Thyroid gland (tissue), 4 donors: ENCODE measurements around the gene PARL. TPM values are rescaled to one million over a fixed set of nuclear protein-coding genes. Genes with fewer than 3 reads are reported as not detected.

Experiments used
- DNase-seq, 2 donors: peaks; one replicate each; pipeline ENCODE4 v3.0.0-alpha.2; 2019
- H3K27ac ChIP-seq, 3 donors: fragments of 200-600 bp; sonication (generic); 1 replicate in 2 of 3; 2 replicates in 1 of 3; pipeline ENCODE4 v1.5.1; 2016 to 2019; ENCODE audit warnings: mild to moderate bottlenecking in 1 of 3, moderate library complexity in 1 of 3
- H3K27me3 ChIP-seq: fragments of 200-600 bp; sonication (generic); one replicate; pipeline ENCODE4 v1.5.1; 2019
- H3K36me3 ChIP-seq, 2 donors: fragments of 200-600 bp; sonication (generic); one replicate each; pipeline ENCODE4 v1.5.1; 2016 to 2019
- H3K4me1 ChIP-seq, 2 donors: fragments of 200-600 bp; sonication (generic); one replicate each; pipeline ENCODE4 v1.5.1; 2017 to 2019
- H3K4me3 ChIP-seq, 3 donors: fragments of 200-600 bp; sonication (generic); replicated peaks in 1 of 3; 1 replicate in 2 of 3; 2 replicates in 1 of 3; pipeline ENCODE4 v1.5.1; 2016; ENCODE audit warnings: mild to moderate bottlenecking in 1 of 3
- H3K9me3 ChIP-seq: fragments of 200-600 bp; sonication (generic); one replicate; pipeline ENCODE4 v1.5.1; 2017
- POLR2A ChIP-seq, 2 donors: fragments of 450-650 bp; IDR thresholded peaks; one replicate each; pipeline ENCODE4 v1.6.1; 2017; ENCODE audit warnings: antibody characterized with exemption in 2 of 2, mild to moderate bottlenecking in 2 of 2, moderate library complexity in 1 of 2
- WGBS, 2 donors: methylation state at CpG; one replicate each; pipeline ENCODE4 v1.1.5; 2017; 5-methylcytosine and 5-hydroxymethylcytosine counted together
- intact Hi-C: fragments of 100-400 bp; cut with DNase I; formaldehyde crosslinking; loops from one replicate; pipeline ENCODE4 v1.15.1; 2023
- total RNA-seq, 4 donors: library from RNA; depleted of rRNA; stranded (reverse); fragments of >200 nt; gene quantifications; one replicate each; pipeline ENCODE4 v1.2.3, GENCODE V29; 2016
- TF ChIP-seq, protein P1 (sequence below), 6 experiments: fragments of 200-600 bp in 3 of 6; fragments of 450-650 bp in 3 of 6; sonication (generic) in 3 of 6; IDR thresholded peaks; one replicate each; pipeline ENCODE4 v1.5.1; 2016 to 2019; ENCODE audit warnings: antibody characterized with exemption in 6 of 6, mild to moderate bottlenecking in 2 of 6, inconsistent platforms in 1 of 6, moderate library complexity in 1 of 6

The PARL gene
- total RNA-seq, 4 donors from 2014 or later = 33.8 to 52.0 (median 42.6) TPM

DNA sequence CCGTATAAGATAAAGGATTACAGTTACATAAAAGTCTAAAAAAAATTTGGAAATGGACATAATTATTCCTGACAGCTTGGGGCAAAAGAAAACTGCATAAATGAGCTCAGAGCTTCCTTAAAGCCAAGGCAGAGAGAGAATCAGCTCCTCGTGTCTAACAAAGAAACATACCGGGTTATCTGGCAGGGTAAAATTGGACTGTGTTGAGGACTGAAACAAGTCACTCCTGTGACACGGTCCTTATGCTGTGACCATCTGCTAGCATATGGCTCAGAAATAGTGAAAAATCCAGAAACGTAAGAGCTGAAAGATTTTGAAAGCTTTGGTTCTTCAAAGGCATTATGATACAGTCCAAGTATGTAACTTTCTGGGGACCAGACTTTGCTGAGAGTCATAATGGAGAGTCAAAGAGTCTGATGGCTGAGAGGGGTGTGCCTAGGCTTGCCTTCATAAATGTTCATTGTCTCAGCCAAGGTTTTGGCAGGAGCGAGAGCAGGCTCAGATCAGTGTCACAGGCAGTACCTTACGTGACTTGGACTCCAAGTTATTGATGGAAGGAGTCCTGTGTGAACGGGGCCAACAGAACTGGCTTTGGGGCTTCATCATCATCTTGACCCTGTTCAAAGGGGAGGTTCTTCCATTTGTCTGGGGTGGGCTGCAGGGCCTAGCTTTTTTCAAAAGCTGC, 71.8 kb downstream of the PARL start:
- intact Hi-C loops = no loop called here
- H3K27me3 ChIP-seq = no peaks in the 10 kb centered on the region
- H3K9me3 ChIP-seq = no peaks in the 10 kb centered on the region
- no peak overlapping the region for H3K27ac ChIP-seq
- no peak overlapping the region for H3K4me3 ChIP-seq
- H3K36me3 ChIP-seq = peaks cover 33 to 36% of the 10 kb centered on the region in 2 donors
- WGBS, 2 donors = 87 to 91% methylated on average over 8 of the region's 8 CpGs
- H3K4me1 ChIP-seq = peaks cover 0 to 3% of the 10 kb centered on the region in 2 donors
- TF ChIP-seq, protein P1, sequence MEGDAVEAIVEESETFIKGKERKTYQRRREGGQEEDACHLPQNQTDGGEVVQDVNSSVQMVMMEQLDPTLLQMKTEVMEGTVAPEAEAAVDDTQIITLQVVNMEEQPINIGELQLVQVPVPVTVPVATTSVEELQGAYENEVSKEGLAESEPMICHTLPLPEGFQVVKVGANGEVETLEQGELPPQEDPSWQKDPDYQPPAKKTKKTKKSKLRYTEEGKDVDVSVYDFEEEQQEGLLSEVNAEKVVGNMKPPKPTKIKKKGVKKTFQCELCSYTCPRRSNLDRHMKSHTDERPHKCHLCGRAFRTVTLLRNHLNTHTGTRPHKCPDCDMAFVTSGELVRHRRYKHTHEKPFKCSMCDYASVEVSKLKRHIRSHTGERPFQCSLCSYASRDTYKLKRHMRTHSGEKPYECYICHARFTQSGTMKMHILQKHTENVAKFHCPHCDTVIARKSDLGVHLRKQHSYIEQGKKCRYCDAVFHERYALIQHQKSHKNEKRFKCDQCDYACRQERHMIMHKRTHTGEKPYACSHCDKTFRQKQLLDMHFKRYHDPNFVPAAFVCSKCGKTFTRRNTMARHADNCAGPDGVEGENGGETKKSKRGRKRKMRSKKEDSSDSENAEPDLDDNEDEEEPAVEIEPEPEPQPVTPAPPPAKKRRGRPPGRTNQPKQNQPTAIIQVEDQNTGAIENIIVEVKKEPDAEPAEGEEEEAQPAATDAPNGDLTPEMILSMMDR (IDR thresholded peaks at IDR 0.05) = no peak
- TF ChIP-seq POLR2A (IDR thresholded peaks at IDR 0.05) = no peak
- no peak for DNase-seq

GRCh38 chr3:183811638-183812037, 73.0 kb downstream of the PARL start:
- Histone ChIP-seq H3K4me3 (no peak overlapping the region), H3K36me3 (peaks cover 45 to 48% of the 10 kb centered on the region in 2 donors), H3K9me3 (no peaks in the 10 kb centered on the region), H3K4me1 (peaks cover 0 to 3% of the 10 kb centered on the region in 2 donors), H3K27me3 (no peaks in the 10 kb centered on the region), H3K27ac (no peak overlapping the region)
- intact Hi-C loops = no loop called here
- TF ChIP-seq POLR2A (IDR thresholded peaks at IDR 0.05) = no peak
- TF ChIP-seq, protein P1 (IDR thresholded peaks at IDR 0.05) = no peak
- DNase-seq = no peak
- WGBS, 2 donors = 95 to 97% methylated on average over 11 of the region's 11 CpGs

DNA sequence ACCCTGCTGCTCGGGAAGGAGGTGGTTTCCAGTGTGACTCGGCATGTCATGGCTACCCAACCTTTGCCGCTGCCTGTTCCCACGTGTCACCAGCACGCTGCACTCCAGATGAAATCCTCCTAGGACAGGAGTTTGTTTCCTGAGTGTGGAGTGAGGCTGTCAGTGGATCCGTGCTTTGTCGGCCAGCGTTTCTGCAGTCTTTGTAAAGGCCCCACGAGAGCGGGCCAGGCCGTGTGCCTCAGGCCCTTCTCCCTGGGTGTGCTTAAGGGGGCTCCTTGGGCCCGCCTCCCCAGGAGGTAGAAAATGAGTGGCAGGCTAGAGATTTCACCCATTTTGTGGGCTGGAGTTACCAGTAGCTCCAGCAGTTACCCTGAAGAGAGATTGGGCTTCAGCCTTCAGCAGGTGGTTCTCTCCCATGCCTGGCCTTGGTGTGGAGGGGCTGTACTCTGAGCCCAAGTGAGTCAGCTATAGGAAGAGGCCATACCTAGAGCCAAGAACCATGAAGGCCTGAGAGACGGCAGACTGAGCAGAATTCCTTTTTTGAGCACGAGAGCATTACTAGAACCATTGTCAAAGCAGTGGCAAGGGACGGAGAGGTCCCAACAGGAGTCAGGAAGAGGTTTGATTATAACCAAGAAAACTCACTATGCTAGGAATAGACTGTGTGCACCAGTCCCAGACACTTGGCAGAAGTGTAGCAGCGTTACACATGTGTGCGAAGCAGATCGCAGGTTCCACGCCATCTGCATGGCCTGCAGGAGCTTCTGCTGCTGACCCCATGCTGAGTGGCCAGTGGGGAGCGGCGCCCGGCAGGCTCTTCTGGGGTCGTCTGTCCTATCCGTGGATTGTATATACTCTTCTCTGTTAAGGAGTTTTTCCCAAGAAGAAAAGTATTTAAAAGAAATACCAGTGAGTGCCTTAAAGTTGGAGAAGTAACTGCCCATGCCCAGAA, 73.8 kb downstream of the PARL start:
- WGBS, 2 donors = 94 to 95% methylated on average over 24 of the region's 24 CpGs
- no peaks in the 10 kb centered on the region for H3K9me3 ChIP-seq

DNA sequence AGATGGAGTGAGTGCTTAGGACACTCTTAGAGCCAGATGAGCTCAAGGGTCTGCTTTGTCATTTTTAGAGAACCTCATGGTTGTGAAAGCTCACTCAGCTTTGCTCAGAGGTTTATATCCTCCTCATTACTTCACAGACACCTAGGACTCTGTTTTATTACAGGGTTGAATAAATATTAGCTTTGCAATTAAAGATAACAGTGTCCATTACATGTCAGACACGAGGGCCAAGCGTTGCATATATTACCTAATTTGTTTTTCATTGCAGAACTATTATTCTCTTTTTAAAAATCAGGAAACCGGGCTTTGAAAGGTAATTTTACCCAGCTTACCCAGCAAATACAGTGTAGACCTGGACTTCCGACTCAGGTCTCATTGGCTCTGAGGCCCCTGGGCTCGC, 75.4 kb downstream of the PARL start:
- WGBS, 2 donors = 89 to 93% methylated on average over 5 of the region's 5 CpGs
- no peaks in the 10 kb centered on the region for H3K9me3 ChIP-seq
- intact Hi-C loops = no loop called here
- no peaks in the 10 kb centered on the region for H3K27me3 ChIP-seq
- peaks cover 54 to 69% of the 10 kb centered on the region in 2 donors for H3K36me3 ChIP-seq
- no peak overlapping the region for H3K4me3 ChIP-seq
- H3K4me1 ChIP-seq = no peaks in the 10 kb centered on the region
- TF ChIP-seq, protein P1 (IDR thresholded peaks at IDR 0.05) = no peak
- no peak for TF ChIP-seq POLR2A (IDR thresholded peaks at IDR 0.05)
- H3K27ac ChIP-seq = no peak overlapping the region
- no peak for DNase-seq

More for the DNA sequence above, 73.8 kb downstream of the PARL start:
- Histone ChIP-seq H3K36me3 (peaks cover 47 to 54% of the 10 kb centered on the region in 2 donors), H3K27me3 (no peaks in the 10 kb centered on the region), H3K4me3 (no peak overlapping the region), H3K4me1 (peaks cover 0 to 3% of the 10 kb centered on the region in 2 donors), H3K27ac (no peak overlapping the region)
- no peak for TF ChIP-seq POLR2A (IDR thresholded peaks at IDR 0.05)
- TF ChIP-seq, protein P1 (IDR thresholded peaks at IDR 0.05) = no peak
- intact Hi-C loops = no loop called here
- no peak for DNase-seq
